A549 (cell line): ENCODE data around the gene FXR2.

Experiments used
- CTCF ChIP-seq: fragments of >200 bp; sonication (Bioruptor Twin); formaldehyde crosslinking; IDR thresholded peaks from 3 replicates; pipeline ENCODE4 v1.5.1; 2016
- ELK1 ChIP-seq: fragments of 150-350 bp; IDR thresholded peaks from 2 replicates; pipeline ENCODE4 v1.6.1; 2014; ENCODE audit warnings: low read depth, mild to moderate bottlenecking, low read length
- MAX ChIP-seq: IDR thresholded peaks from 2 replicates; pipeline ENCODE4 v1.6.1; 2012
- MYC ChIP-seq: IDR thresholded peaks from 2 replicates; pipeline ENCODE4 v1.6.1; 2012; ENCODE audit warnings: mild to moderate bottlenecking, inconsistent platforms, low read length, improper control_type of control experiment, borderline replicate concordance
- POLR2AphosphoS2 ChIP-seq: conservative IDR thresholded peaks from 2 replicates; pipeline ENCODE4 v1.6.1; 2012; ENCODE audit warnings: low read length, improper control_type of control experiment, inconsistent platforms
- RCOR1 ChIP-seq: fragments of 150-350 bp; IDR thresholded peaks from 2 replicates; pipeline ENCODE4 v1.6.1; 2014; ENCODE audit warnings: antibody characterized with exemption, low read length, low read depth
- REST ChIP-seq: fragments of 200-600 bp; sonication (generic); IDR thresholded peaks from 2 replicates; pipeline ENCODE4 v1.6.1; 2016; ENCODE audit warnings: antibody characterized with exemption, mild to moderate bottlenecking, moderate library complexity
- RFX5 ChIP-seq: fragments of 450-650 bp; IDR thresholded peaks from 2 replicates; pipeline ENCODE4 v1.7.1; 2014; ENCODE audit warnings: antibody characterized with exemption, mild to moderate bottlenecking, moderate library complexity

- no peak for TF ChIP-seq POLR2AphosphoS2
- TF ChIP-seq CTCF, result no peak
- no peak for TF ChIP-seq RCOR1
- TF ChIP-seq MAX, result no peak
- no peak for TF ChIP-seq REST
- TF ChIP-seq MYC, result no peak
- TF ChIP-seq RFX5, result no peak
- TF ChIP-seq ELK1, result no peak
These were observed 62.1 kb downstream of the FXR2 start for GRCh38 chr17:7552621-7553051.
